Measurements from ENCODE around the gene ZFTA.
A peak's percentile ranks its signal among the peaks of the same experiment; 100 is the strongest.

ZFTA gene

DNA sequence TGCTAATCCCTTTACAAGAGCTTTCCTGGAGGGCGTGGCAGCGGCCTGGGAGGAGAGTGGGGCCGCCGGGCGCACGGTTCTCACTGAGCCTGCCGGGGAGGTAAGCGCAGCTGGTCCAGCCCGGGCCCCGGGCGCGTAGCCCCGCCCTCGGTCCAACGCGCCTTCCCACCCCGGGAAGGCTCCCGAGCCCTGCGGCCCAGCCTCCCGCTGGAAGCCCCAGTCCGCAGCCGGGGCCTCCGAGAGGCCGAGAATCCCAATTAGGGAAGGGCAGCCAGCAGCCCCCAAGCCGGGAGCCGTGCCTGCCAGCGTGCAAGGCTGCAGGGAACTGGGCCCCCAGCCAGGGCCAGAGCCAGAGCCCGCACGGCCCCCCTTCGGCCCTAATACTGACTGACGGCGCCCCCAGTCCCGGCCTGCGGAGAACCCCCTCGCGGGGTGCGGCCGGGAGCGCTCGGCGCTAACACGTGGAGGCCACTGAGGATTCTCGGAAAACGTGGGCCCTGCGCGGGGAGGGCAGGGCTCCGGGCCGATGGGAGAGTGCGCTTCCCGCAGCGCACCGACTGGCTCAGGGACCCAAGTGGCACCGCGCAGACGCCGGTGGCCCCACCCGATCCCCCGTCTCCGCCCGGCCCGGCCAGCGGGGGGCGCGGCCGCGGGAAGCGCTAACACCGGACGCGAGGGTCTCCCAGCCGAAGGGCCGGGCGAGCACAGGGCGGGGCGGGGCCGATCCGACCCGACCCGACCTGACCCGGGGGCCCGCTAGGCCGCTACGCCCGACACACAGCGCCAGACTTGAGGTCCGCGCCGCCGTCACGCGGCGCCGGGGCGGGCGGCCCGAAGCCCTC, 5.7 kb downstream of the ZFTA start:
- in situ Hi-C loops (cut with HindIII; ENCODE audit: low pct_ligation_motif_present, low sequenced_read_pairs): no loop called here
- H3K27ac ChIP-seq: no peak overlapping the region
- TF ChIP-seq, protein P1, sequence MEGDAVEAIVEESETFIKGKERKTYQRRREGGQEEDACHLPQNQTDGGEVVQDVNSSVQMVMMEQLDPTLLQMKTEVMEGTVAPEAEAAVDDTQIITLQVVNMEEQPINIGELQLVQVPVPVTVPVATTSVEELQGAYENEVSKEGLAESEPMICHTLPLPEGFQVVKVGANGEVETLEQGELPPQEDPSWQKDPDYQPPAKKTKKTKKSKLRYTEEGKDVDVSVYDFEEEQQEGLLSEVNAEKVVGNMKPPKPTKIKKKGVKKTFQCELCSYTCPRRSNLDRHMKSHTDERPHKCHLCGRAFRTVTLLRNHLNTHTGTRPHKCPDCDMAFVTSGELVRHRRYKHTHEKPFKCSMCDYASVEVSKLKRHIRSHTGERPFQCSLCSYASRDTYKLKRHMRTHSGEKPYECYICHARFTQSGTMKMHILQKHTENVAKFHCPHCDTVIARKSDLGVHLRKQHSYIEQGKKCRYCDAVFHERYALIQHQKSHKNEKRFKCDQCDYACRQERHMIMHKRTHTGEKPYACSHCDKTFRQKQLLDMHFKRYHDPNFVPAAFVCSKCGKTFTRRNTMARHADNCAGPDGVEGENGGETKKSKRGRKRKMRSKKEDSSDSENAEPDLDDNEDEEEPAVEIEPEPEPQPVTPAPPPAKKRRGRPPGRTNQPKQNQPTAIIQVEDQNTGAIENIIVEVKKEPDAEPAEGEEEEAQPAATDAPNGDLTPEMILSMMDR (IDR thresholded peaks at IDR 0.05; ENCODE audit: low read depth, low read length, missing control alignments): no peak
- no peaks in the 10 kb centered on the region for H3K27me3 ChIP-seq (replicated peaks)
- H3K36me3 ChIP-seq (replicated peaks): peaks cover 28% of the 10 kb centered on the region
- H3K4me3 ChIP-seq (ENCODE audit: low read depth, low read length): peak overlapping the region; percentile 42
- no peak for DNase-seq

DNA sequence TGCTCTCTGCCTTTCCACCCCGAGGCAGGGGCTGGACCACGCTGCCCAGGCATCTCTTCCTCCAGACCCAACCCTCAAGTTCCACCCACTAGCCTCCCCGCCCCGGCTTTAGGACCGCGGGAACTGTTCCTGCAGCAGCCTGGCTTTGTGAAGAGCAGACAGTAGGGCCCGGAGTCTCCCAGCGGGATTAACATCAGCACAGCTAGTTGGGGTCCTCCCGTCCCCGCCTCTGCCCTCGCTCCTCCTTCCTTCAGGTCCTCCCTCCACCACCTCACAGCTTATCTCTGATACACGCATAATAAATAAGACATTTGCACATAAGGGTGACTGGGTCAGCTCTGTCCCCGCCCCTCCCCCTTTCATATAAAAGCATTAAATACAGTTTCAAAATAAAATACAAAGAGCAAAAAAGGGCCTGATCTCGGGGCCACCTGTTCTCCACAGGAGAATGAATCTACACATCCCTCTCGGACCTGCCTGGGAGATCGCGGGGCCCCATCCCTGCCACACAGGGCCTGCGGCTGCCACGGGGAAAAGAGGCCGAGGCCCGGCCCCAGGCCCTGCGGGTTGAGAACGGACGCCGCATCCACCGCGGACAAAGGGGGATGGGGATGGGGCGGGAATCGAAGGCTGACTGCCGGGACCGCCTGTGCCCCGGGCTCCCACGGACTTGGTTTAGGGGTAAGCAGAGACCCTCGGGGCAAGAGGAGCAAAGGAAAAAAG, 6.5 kb downstream of the ZFTA start:
- H3K27me3 ChIP-seq (replicated peaks): no peaks in the 10 kb centered on the region
- H3K27ac ChIP-seq: no peak overlapping the region
- H3K36me3 ChIP-seq (replicated peaks): peaks cover 30% of the 10 kb centered on the region
- TF ChIP-seq, protein P1 (IDR thresholded peaks at IDR 0.05; ENCODE audit: low read depth, low read length, missing control alignments): no peak
- H3K4me3 ChIP-seq (ENCODE audit: low read depth, low read length): peak overlapping the region; percentile 42
- DNase-seq: no peak
- in situ Hi-C loops (cut with HindIII; ENCODE audit: low pct_ligation_motif_present, low sequenced_read_pairs): no loop called here

DNA sequence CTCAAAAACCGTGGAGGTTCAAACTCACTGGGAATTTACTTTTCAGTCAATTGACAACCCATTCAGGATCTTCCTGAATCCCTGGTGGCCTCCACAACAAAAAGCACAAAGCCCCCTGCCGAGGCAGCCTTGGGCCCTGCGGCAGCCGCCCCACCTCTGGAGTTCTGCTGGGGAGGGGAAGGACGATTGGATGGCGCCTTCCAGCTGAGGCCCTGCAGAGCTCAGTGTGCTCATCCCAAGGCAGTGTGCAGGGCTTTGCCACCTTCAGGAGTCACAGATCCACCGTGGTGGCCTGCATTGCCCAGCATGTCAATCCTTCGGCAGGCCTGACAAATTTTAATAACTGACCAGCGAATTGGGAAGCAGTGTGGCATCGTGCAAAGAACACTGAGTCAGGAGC, 7.4 kb downstream of the ZFTA start:
- in situ Hi-C loops (cut with HindIII; ENCODE audit: low pct_ligation_motif_present, low sequenced_read_pairs): no loop called here
- H3K4me3 ChIP-seq (ENCODE audit: low read depth, low read length): no peak overlapping the region
- peaks cover 34% of the 10 kb centered on the region for H3K36me3 ChIP-seq (replicated peaks)
- no peak overlapping the region for H3K27ac ChIP-seq
- DNase-seq: no peak
- H3K27me3 ChIP-seq (replicated peaks): no peaks in the 10 kb centered on the region
- TF ChIP-seq, protein P1 (IDR thresholded peaks at IDR 0.05; ENCODE audit: low read depth, low read length, missing control alignments): no peak

DNA sequence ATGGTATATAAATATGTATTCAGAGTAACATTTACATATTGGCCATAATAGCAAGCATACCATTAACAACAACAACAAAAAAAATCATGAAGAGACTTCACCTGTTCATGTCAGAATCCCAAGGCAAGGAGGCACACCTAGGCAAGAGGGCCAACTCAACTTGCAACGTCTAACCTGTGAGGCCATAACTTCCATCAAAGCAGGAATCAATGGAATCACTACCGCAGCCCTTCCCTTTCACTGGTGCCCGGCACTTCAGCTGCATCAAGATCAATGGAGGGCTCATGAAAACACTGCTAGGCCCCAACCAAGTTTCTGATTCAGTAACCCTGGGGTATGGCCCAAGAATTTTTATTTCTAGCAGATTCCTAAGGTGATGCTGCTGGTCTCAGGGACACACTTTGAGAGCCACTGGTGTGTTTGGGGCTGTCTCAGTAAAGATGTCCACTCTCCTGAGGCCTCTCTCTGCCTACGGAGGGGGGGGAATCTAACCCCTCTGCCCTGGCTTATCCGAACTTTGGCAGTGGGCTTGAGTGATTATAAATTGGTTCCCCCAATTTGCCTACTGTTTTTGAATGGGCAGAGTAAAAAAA, 8.0 kb downstream of the ZFTA start:
- Histone ChIP-seq H3K27me3 (replicated peaks) (no peaks in the 10 kb centered on the region), H3K36me3 (replicated peaks) (peaks cover 34% of the 10 kb centered on the region), H3K4me3 (ENCODE audit: low read depth, low read length) (no peak overlapping the region), H3K27ac (no peak overlapping the region)
- DNase-seq: no peak
- in situ Hi-C loops (cut with HindIII; ENCODE audit: low pct_ligation_motif_present, low sequenced_read_pairs): no loop called here
- TF ChIP-seq, protein P1 (IDR thresholded peaks at IDR 0.05; ENCODE audit: low read depth, low read length, missing control alignments): no peak

DNA sequence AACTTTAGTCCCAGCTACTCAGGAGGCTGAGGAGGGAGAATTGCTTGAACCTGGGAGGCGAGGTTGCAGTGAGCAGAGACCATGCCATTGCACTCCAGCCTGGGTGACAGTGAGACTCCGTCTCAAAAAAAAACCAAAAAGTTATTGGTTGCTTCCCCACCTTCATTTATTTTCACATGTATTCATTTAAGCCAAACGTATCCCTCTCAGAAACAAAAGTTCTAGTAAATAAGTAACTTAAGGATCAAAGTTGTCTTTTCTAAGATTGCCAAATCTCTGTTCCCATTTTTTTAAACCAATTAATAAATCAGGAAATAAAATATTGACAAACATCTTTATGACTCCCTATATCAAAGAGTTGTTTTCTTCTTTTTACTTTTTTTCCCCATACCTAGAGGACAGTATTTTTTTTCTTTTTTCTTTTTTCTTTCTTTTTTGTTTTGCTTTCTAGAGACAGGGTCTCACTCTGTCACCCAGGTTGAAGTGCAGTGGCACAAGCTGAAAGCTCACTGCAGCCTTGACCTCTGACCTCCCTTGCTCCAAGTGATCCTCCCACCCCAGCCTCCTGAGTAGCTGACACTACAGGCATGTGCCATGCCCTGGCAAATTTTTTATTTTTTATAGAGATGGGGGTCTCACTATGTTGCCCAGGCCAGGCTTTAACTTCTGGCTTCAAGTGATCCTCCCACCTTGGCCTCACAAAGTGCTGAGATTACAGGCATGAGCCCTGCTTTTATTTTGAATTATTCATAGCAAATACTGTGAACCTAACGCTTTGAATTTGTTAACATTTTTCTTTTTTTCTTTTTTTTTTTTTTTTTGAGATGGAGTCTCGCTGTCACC, 11.4 kb downstream of the ZFTA start:
- no peak overlapping the region for H3K4me3 ChIP-seq (ENCODE audit: low read depth, low read length)
- TF ChIP-seq, protein P1 (IDR thresholded peaks at IDR 0.05; ENCODE audit: low read depth, low read length, missing control alignments): no peak

More for the DNA sequence above, 11.4 kb downstream of the ZFTA start:
- no peak overlapping the region for H3K27ac ChIP-seq
- peaks cover 33% of the 10 kb centered on the region for H3K36me3 ChIP-seq (replicated peaks)
- DNase-seq: no peak
- no peaks in the 10 kb centered on the region for H3K27me3 ChIP-seq (replicated peaks)
- in situ Hi-C loops (cut with HindIII; ENCODE audit: low pct_ligation_motif_present, low sequenced_read_pairs): no loop called here
